ACC112 (cell line): ENCODE results near the gene PDLIM5.

Experiments used
- H2AFZ ChIP-seq: fragments of 200-600 bp; sonication (generic); one replicate; pipeline ENCODE4 v1.6.0; 2017; ENCODE audit warnings: antibody characterized with exemption, low read length; ENCODE audit not compliant: unreplicated experiment
- H3K27ac ChIP-seq: fragments of 200-600 bp; sonication (generic); 2 replicates; pipeline ENCODE4 v1.5.1; 2014; ENCODE audit warnings: low read depth, mild to moderate bottlenecking, antibody characterized with exemption, low read length, moderate library complexity
- H3K27me3 ChIP-seq: fragments of 200-600 bp; sonication (generic); 2 replicates; pipeline ENCODE4 v1.6.1; 2014; ENCODE audit warnings: mild to moderate bottlenecking, antibody characterized with exemption, low read length, moderate library complexity, mixed read lengths; ENCODE audit not compliant: insufficient read depth
- H3K36me3 ChIP-seq: fragments of 200-600 bp; sonication (generic); 2 replicates; pipeline ENCODE4 v1.6.1; 2016; ENCODE audit warnings: mild to moderate bottlenecking, antibody characterized with exemption, low read length, moderate library complexity, mixed read lengths; ENCODE audit not compliant: insufficient read depth
- H3K4me1 ChIP-seq: fragments of 200-600 bp; sonication (generic); one replicate; pipeline ENCODE4 v1.6.1; 2016; ENCODE audit warnings: low read length, mixed read lengths; ENCODE audit not compliant: insufficient read depth, unreplicated experiment, control insufficient read depth
- H3K4me3 ChIP-seq: fragments of 200-600 bp; sonication (generic); 2 replicates; pipeline ENCODE4 v1.5.1; 2014; ENCODE audit warnings: mild to moderate bottlenecking, low read depth, low read length
- H3K79me2 ChIP-seq: fragments of 200-600 bp; sonication (generic); one replicate; pipeline ENCODE4 v1.6.0; 2016; ENCODE audit warnings: low read length; ENCODE audit not compliant: control insufficient read depth, unreplicated experiment, insufficient read depth

PDLIM5 gene

DNA sequence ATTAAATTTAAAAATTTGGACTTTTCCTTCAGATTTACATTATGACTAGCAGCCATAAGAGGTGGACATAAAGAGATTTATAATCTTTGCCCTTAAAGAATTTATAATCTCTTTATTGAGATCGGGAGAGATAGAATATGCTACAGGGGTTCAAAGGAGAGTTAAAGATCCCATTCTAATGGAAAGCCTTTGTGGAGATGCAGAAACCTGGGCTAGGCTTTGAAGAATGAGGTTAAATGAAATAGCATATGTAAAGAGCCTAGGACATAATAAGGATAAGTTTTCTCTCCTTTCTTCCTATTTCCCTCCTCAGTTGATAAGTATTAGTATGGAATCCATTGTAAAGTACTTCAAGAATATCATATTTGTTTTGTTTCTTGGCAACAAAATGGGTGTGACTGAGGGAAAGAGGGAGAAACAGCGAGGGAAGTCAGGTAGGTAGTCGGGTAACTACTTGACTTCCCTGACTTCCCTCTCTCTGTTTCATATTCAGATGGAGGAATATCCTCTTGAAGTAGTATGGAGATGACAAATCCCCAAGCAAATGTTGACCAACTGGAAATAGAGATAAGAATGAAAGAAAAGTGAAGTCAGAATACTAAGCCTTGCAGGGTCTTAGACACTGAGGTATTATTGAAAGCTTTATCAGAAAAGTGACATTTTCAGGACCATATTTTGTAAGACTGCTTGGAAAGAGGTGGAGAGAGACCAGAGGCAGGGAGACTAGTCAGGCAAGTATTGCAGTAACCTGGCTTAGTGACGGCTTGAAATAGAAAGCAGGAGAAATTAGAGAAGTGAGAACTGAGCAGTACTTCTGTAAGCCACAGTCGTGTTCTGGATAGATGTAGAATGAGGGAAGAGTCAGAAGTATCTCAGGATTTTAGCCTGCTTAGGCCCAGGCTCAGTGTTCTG, 82.9 kb downstream of the PDLIM5 start:
- Histone ChIP-seq H3K36me3 (no peaks in the 10 kb centered on the region), H2AFZ (no peak overlapping the region), H3K27me3 (no peaks in the 10 kb centered on the region), H3K4me1 (peaks cover 64% of the 10 kb centered on the region), H3K4me3 (no peak overlapping the region), H3K79me2 (peaks cover 67% of the 10 kb centered on the region), H3K27ac (no peak overlapping the region)

DNA sequence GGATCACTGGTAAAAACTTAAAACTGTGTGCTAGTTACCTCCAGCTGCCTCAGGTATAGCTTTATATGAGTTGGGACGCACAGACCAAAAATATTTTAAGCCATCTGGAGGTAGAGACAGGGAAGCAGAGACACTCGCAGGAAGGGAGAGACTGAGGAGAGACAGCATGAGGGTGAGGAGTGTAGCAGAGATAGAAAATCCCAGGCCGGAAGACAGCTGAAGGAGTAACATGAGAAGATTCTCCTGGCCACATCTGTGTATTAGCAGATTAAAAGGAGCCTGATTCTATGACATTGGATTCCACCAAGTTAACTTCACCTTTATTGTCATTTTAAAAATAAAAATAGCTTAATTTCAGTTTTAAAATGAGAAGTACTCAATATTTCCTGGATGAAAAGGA, 84.3 kb downstream of the PDLIM5 start:
- H2AFZ ChIP-seq: no peak overlapping the region
- H3K4me3 ChIP-seq: no peak overlapping the region
- no peaks in the 10 kb centered on the region for H3K36me3 ChIP-seq
- H3K27me3 ChIP-seq: no peaks in the 10 kb centered on the region
- H3K27ac ChIP-seq: no peak overlapping the region
- peaks cover 61% of the 10 kb centered on the region for H3K79me2 ChIP-seq
- H3K4me1 ChIP-seq: peaks cover 55% of the 10 kb centered on the region

DNA sequence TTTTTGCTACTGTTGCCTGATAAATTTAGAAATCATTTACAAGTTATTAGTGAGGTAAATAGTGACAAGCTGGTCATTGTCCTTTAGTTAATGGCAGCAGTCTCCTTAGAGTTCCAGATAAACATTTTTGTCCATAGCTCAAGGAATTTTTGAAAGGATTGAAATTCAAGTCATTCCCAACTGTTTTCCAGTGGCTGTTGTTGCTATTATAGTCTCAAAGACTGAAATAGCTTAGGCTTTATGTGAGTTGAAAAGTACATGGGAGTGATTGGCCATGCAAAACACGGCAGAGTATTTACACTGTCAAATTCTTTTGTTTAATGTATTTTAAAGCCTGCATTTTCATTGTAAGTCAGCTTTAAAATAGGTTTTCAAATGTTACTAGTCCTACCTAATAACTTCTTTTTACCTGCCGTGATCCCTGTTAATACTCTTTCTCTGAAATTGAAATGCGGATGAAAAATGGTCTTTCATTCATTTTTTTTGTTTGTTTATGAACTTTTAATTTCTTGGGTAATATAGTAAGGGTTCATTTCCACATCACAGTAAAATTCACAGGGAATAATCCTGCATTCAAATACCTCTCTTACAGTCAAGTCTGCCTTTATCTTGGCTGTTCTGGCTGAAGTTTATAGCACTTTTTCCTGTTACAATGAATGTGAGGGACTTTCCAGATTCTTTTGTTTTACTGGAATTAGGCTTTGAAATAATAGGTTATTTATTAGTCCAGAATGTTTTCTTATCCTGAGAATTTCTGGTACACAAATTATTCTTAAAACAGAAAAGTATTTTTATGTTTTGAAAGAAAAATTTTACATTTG, 85.1 kb downstream of the PDLIM5 start:
- Histone ChIP-seq H3K36me3 (no peaks in the 10 kb centered on the region), H3K4me3 (no peak overlapping the region), H3K4me1 (peaks cover 47% of the 10 kb centered on the region), H3K79me2 (peaks cover 55% of the 10 kb centered on the region), H2AFZ (no peak overlapping the region), H3K27me3 (no peaks in the 10 kb centered on the region), H3K27ac (no peak overlapping the region)

DNA sequence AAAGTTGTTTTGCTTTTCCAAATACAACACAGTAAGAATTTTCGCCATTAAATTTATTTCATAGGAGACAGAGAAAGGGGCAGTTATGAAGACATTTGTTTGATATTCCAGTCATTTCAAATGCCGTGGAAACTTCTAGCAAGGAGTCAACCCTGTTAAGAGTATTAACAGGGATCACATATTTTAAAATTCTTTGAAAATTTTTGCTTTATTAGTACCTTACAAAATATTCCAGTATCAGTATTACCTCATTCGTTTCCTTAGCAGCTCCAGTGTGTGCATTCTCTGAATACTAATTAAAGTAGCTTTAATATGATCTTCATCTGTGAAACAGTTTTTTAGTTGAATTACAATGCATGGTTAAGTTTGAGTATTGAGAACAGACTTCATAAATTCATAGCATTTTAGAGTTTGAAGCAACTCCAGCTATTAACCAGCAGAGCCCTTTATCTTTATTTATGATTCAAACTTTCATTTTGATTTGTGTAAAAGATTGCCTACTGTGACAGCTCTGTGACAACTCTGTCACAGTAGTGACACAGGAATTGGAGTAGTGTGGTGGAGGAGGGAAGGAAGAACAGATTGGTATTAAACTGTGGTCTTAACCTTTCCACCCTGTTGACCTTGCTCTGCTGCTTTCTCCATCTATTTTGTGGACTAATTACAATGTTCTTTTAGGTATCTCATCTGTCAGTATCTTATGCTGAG, 86.3 kb downstream of the PDLIM5 start:
- H3K79me2 ChIP-seq: peaks cover 62% of the 10 kb centered on the region
- no peak overlapping the region for H3K4me3 ChIP-seq
- peaks cover 36% of the 10 kb centered on the region for H3K4me1 ChIP-seq
- H2AFZ ChIP-seq: no peak overlapping the region
- no peaks in the 10 kb centered on the region for H3K36me3 ChIP-seq
- H3K27ac ChIP-seq: no peak overlapping the region
- H3K27me3 ChIP-seq: no peaks in the 10 kb centered on the region

DNA sequence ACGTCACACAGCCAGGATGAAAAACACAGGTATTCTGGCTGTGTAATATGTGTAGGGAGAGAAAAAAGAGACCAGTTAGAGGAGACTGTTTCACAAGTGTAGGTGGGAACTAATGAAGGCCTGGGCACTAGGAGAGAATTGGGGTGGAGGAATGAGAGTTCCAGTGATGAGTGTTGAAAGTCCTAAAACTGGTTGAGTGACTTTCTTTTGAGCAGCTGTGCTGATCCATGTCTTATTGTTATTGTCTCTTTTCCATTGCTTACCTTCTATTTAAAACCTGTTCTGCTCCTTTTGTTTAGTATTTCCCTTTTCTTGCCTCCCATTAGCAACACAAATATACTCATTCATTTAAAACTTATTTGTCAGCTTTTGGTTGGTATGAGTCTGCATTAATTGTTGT, 88.7 kb downstream of the PDLIM5 start:
- Histone ChIP-seq H3K27ac (no peak overlapping the region), H3K4me1 (peaks cover 40% of the 10 kb centered on the region)

DNA sequence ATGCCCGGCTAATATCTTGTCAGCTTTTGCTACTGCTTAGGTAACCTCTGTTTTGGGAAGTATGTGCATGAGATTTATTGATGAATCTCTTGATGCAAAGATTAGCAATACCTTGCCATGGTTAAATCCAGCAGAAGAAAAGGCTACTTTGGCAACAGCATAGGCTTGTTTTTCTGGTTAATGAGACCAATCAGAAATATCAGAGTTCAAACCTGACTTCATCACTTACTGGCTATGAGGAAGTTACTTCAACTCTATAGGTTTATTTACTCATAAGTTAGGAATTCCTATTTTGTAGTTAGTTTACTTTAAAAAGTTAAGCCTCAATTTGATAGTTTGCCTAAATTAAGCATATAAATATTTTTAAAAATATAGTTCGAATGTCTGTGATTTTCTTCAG, 93.1 kb downstream of the PDLIM5 start:
- peaks cover 55% of the 10 kb centered on the region for H3K79me2 ChIP-seq
- peaks cover 45% of the 10 kb centered on the region for H3K4me1 ChIP-seq
- H3K4me3 ChIP-seq: peak overlapping the region; percentile 63; the same call in 1 of the 2 replicates
- peak overlapping the region; percentile 89 for H3K27ac ChIP-seq
- peaks cover 13% of the 10 kb centered on the region for H3K36me3 ChIP-seq
- H3K27me3 ChIP-seq: no peaks in the 10 kb centered on the region
- no peak overlapping the region for H2AFZ ChIP-seq

More for the DNA sequence above, 88.7 kb downstream of the PDLIM5 start:
- peaks cover 57% of the 10 kb centered on the region for H3K79me2 ChIP-seq
- no peak overlapping the region for H3K4me3 ChIP-seq
- H3K36me3 ChIP-seq: 0 out of 2 replicates have a peak, but pooled peaks cover 5% of the 10 kb centered on the region
- H2AFZ ChIP-seq: no peak overlapping the region
- H3K27me3 ChIP-seq: no peaks in the 10 kb centered on the region

DNA sequence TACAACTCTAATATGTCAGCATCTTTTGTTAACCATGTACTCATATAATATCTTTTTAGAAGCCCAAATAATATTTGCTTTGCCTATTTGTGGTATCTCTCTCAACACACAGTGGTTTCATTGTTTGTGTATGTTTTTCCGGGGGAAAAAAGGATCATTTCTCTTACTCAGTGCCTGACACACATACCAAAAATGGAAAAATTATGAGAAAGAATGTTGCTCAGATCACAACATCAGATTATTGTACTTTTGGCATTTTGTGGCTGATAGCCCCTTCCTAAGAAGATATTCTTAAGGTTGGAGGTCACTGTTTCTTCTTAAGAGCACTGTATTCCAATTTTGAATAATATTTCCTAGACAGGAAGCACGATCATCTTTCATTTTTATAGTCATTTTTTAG, 93.6 kb downstream of the PDLIM5 start:
- Histone ChIP-seq H3K27me3 (no peaks in the 10 kb centered on the region), H3K36me3 (peaks cover 13% of the 10 kb centered on the region), H3K4me3 (peak overlapping the region; percentile 63), H3K27ac (peak overlapping the region; percentile 89), H3K79me2 (peaks cover 57% of the 10 kb centered on the region), H2AFZ (no peak overlapping the region), H3K4me1 (peaks cover 45% of the 10 kb centered on the region)

DNA sequence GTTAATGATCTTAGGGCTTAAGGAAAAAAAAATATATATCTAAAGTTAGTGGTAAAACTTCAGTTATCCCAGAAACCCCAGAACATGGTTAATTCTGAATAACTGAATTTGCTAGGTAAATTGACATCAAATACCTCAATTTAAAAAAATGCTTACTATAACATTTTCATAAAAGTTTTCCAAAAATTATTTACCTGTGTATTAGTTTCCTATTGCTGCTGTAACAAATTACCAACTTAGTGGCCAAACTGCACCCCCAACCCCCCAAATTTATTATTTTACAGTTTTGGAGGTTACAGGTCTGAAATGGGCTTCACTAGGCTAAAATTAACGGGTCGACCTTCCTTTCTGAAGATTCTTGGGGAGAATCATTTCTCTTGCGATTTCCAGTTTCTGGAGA, 95.2 kb downstream of the PDLIM5 start:
- Histone ChIP-seq H3K4me3 (no peak overlapping the region), H3K27me3 (no peaks in the 10 kb centered on the region), H3K27ac (peak overlapping the region; percentile 88), H3K4me1 (peaks cover 52% of the 10 kb centered on the region), H3K36me3 (peaks cover 13% of the 10 kb centered on the region), H3K79me2 (peaks cover 66% of the 10 kb centered on the region), H2AFZ (no peak overlapping the region)

DNA sequence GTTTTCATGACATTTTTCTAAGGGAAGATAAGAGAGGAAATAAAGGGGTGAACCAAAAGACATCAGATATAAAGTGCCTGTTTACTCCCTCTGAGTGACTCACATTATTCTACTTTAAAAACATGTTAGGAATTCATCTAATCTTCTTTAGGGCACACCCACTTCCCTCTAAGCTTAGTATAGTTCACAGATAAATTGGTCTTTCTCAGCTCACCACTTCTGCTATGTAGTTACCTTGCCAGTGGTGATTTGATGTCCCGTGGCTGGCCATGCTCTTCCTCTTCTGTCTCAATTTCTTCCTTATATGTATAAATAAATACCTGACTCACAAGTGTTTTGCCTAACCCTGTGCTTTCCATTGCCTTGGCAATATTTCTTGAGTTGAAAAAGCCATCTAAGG, 96.8 kb downstream of the PDLIM5 start:
- Histone ChIP-seq H3K4me3 (peak overlapping the region; percentile 49), H3K27ac (peak overlapping the region; percentile 88), H3K4me1 (peaks cover 53% of the 10 kb centered on the region), H3K36me3 (peaks cover 13% of the 10 kb centered on the region), H3K27me3 (no peaks in the 10 kb centered on the region), H3K79me2 (peaks cover 59% of the 10 kb centered on the region), H2AFZ (no peak overlapping the region)

DNA sequence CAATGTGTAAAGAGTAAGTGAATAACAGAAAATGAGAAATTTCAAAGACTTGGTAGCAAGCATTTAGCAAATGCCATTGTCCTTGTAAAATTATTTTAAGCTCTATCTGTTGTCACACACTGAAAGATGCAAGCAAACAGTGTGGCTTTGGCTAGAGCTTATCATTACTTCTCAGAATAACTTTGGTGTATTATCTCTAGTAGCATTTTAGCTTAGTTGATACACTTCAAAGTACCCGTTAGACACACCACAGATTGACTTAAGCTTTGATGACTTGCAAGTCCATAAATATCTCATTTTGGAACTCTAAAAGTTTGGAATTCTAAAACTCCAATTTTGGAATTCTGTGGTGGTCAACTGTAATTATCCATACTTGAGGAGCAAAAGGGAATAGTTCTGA, 98.6 kb downstream of the PDLIM5 start:
- Histone ChIP-seq H3K27me3 (no peaks in the 10 kb centered on the region), H3K36me3 (peaks cover 11% of the 10 kb centered on the region), H3K4me1 (peaks cover 38% of the 10 kb centered on the region), H3K4me3 (no peak overlapping the region), H2AFZ (no peak overlapping the region), H3K27ac (no peak overlapping the region), H3K79me2 (peaks cover 51% of the 10 kb centered on the region)
